ENCODE measurements around the gene SMARCC1. TPM values are rescaled to one million over a fixed set of nuclear protein-coding genes. Genes with fewer than 3 reads are reported as not detected.

SMARCC1 gene
- total RNA-seq, 1 experiment from 2014 or later, result 249 TPM

DNA sequence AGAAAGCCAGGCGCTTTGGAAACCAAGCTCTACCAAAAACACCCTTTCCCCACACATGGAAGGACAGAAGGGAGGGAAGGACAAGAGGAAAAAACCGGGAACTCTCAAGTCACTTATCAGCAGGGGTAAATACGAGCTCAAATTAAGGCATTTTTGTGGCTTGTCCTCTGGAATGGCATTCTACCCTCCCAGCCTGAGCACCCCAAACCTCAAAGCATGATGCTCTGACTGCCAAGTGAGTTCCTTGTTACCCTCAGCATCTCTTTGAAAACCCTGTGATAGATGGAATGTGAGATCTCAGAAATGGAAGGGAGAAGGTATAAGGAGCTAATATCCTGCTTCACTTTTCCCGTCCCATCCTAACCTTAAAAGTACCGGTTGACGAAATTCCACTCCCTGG is 194.9 kb downstream of the SMARCC1 start:
- Mint-ChIP-seq H3K4me1 (peaks cover 17% of the 10 kb centered on the region), H3K36me3 (peaks cover 54% of the 10 kb centered on the region), H3K4me3 (no peak overlapping the region), H3K27me3 (ENCODE audit: low read depth) (peaks cover 2% of the 10 kb centered on the region; the same call in 1 of the 2 replicates), H3K27ac (no peak overlapping the region), H3K9me3 (no peaks in the 10 kb centered on the region)
- ATAC-seq (no peak), DNase-seq (ENCODE audit: low spot score) (no peak)
- POLR2A ChIA-PET, result no interaction called here
- CTCF ChIA-PET, result interaction anchor here (1.4 kb wide), 1 partner anchor 64 kb away, joined by 3 read pairs; no protein-coding TSS in a partner anchor
- no peak for TF ChIP-seq RORB (CRISPR knock-in tag; IDR thresholded peaks at IDR 0.05)
- TF ChIP-seq, protein P1, sequence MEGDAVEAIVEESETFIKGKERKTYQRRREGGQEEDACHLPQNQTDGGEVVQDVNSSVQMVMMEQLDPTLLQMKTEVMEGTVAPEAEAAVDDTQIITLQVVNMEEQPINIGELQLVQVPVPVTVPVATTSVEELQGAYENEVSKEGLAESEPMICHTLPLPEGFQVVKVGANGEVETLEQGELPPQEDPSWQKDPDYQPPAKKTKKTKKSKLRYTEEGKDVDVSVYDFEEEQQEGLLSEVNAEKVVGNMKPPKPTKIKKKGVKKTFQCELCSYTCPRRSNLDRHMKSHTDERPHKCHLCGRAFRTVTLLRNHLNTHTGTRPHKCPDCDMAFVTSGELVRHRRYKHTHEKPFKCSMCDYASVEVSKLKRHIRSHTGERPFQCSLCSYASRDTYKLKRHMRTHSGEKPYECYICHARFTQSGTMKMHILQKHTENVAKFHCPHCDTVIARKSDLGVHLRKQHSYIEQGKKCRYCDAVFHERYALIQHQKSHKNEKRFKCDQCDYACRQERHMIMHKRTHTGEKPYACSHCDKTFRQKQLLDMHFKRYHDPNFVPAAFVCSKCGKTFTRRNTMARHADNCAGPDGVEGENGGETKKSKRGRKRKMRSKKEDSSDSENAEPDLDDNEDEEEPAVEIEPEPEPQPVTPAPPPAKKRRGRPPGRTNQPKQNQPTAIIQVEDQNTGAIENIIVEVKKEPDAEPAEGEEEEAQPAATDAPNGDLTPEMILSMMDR (IDR thresholded peaks at IDR 0.05), result no peak
- TF ChIP-seq, protein P2, sequence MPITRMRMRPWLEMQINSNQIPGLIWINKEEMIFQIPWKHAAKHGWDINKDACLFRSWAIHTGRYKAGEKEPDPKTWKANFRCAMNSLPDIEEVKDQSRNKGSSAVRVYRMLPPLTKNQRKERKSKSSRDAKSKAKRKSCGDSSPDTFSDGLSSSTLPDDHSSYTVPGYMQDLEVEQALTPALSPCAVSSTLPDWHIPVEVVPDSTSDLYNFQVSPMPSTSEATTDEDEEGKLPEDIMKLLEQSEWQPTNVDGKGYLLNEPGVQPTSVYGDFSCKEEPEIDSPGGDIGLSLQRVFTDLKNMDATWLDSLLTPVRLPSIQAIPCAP (CRISPR knock-in tag; IDR thresholded peaks at IDR 0.05), result no peak
- TF ChIP-seq, protein P3, sequence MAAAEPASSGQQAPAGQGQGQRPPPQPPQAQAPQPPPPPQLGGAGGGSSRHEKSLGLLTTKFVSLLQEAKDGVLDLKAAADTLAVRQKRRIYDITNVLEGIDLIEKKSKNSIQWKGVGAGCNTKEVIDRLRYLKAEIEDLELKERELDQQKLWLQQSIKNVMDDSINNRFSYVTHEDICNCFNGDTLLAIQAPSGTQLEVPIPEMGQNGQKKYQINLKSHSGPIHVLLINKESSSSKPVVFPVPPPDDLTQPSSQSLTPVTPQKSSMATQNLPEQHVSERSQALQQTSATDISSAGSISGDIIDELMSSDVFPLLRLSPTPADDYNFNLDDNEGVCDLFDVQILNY (CRISPR knock-in tag; IDR thresholded peaks at IDR 0.05), result no peak
- TF ChIP-seq, protein P4, sequence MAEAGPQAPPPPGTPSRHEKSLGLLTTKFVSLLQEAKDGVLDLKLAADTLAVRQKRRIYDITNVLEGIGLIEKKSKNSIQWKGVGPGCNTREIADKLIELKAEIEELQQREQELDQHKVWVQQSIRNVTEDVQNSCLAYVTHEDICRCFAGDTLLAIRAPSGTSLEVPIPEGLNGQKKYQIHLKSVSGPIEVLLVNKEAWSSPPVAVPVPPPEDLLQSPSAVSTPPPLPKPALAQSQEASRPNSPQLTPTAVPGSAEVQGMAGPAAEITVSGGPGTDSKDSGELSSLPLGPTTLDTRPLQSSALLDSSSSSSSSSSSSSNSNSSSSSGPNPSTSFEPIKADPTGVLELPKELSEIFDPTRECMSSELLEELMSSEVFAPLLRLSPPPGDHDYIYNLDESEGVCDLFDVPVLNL (CRISPR knock-in tag; IDR thresholded peaks at IDR 0.05; ENCODE audit: borderline replicate concordance, low read depth), result no peak
- TF ChIP-seq PRRX2 (CRISPR knock-in tag; IDR thresholded peaks at IDR 0.05), result no peak
- TF ChIP-seq, protein P5, sequence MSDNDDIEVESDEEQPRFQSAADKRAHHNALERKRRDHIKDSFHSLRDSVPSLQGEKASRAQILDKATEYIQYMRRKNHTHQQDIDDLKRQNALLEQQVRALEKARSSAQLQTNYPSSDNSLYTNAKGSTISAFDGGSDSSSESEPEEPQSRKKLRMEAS (CRISPR knock-in tag; IDR thresholded peaks at IDR 0.05), result no peak
- TF ChIP-seq, protein P6, sequence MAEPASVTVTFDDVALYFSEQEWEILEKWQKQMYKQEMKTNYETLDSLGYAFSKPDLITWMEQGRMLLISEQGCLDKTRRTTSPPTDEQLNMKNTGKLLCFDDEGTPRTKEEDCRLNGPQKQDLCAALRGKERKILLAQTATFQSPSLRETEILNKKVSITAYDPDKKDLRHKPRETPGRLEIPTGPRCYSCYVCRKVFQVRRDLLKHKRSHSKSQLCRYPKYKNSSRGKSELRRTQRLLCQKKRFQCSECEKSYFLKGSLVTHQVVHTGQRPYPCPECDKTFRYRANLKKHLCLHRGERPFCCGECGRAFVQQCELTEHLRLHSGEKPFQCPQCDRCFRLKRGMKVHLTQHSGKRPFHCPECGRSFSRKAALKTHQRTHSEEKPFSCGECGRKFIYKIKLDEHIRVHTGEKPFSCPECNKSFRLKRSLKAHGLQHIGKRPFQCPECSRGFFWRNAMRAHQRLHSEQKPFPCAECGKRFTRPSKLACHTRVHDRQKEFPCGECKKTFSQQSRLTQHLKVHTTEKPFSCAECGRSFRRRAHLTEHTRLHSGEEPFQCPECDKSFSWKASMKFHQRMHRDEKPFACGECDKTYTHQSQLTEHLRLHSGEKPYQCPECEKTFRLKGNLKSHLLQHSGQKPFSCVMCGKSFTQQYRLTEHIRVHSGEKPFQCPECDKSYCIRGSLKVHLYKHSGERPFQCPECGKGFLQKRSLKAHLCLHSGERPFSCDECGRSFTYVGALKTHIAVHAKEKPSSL (CRISPR knock-in tag; conservative IDR thresholded peaks at IDR 0.05), result no peak
- TF ChIP-seq, protein P7, sequence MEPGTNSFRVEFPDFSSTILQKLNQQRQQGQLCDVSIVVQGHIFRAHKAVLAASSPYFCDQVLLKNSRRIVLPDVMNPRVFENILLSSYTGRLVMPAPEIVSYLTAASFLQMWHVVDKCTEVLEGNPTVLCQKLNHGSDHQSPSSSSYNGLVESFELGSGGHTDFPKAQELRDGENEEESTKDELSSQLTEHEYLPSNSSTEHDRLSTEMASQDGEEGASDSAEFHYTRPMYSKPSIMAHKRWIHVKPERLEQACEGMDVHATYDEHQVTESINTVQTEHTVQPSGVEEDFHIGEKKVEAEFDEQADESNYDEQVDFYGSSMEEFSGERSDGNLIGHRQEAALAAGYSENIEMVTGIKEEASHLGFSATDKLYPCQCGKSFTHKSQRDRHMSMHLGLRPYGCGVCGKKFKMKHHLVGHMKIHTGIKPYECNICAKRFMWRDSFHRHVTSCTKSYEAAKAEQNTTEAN (CRISPR knock-in tag; IDR thresholded peaks at IDR 0.05), result no peak
- TF ChIP-seq, protein P8, sequence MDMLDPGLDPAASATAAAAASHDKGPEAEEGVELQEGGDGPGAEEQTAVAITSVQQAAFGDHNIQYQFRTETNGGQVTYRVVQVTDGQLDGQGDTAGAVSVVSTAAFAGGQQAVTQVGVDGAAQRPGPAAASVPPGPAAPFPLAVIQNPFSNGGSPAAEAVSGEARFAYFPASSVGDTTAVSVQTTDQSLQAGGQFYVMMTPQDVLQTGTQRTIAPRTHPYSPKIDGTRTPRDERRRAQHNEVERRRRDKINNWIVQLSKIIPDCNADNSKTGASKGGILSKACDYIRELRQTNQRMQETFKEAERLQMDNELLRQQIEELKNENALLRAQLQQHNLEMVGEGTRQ (CRISPR knock-in tag; IDR thresholded peaks at IDR 0.05), result no peak
- TF ChIP-seq, protein P9, sequence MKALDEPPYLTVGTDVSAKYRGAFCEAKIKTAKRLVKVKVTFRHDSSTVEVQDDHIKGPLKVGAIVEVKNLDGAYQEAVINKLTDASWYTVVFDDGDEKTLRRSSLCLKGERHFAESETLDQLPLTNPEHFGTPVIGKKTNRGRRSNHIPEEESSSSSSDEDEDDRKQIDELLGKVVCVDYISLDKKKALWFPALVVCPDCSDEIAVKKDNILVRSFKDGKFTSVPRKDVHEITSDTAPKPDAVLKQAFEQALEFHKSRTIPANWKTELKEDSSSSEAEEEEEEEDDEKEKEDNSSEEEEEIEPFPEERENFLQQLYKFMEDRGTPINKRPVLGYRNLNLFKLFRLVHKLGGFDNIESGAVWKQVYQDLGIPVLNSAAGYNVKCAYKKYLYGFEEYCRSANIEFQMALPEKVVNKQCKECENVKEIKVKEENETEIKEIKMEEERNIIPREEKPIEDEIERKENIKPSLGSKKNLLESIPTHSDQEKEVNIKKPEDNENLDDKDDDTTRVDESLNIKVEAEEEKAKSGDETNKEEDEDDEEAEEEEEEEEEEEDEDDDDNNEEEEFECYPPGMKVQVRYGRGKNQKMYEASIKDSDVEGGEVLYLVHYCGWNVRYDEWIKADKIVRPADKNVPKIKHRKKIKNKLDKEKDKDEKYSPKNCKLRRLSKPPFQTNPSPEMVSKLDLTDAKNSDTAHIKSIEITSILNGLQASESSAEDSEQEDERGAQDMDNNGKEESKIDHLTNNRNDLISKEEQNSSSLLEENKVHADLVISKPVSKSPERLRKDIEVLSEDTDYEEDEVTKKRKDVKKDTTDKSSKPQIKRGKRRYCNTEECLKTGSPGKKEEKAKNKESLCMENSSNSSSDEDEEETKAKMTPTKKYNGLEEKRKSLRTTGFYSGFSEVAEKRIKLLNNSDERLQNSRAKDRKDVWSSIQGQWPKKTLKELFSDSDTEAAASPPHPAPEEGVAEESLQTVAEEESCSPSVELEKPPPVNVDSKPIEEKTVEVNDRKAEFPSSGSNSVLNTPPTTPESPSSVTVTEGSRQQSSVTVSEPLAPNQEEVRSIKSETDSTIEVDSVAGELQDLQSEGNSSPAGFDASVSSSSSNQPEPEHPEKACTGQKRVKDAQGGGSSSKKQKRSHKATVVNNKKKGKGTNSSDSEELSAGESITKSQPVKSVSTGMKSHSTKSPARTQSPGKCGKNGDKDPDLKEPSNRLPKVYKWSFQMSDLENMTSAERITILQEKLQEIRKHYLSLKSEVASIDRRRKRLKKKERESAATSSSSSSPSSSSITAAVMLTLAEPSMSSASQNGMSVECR (CRISPR knock-in tag; IDR thresholded peaks at IDR 0.05; ENCODE audit: borderline replicate concordance), result no peak
- TF ChIP-seq ZNF219 (CRISPR knock-in tag; IDR thresholded peaks at IDR 0.05; ENCODE audit: borderline replicate concordance), result no peak
- no peak for TF ChIP-seq CBFB (CRISPR knock-in tag; IDR thresholded peaks at IDR 0.05; ENCODE audit: low read depth)
- no peak for TF ChIP-seq TP53 (CRISPR knock-in tag; IDR thresholded peaks at IDR 0.05)
- no peak for TF ChIP-seq NR1H2 (CRISPR knock-in tag; IDR thresholded peaks at IDR 0.05)
